NCI-H146 (cell line): ENCODE results near the gene COL9A2.

Source experiments
- DNase-seq: peaks from one replicate; lab custom pipeline; 2025; lab: John Stamatoyannopoulos, UW

Gene COL9A2

GRCh38 chr1:40318476-40318875, 1.4 kb upstream of the COL9A2 start:
- no peak for DNase-seq

- no peak for DNase-seq
Observed at GRCh38 chr1:40317394-40318074, 448 bp upstream of the COL9A2 start.

- peak; percentile 31 for DNase-seq
Observed at GRCh38 chr1:40315795-40316594, 1.1 kb downstream of the COL9A2 start.

GRCh38 chr1:40315239-40315794, 1.8 kb downstream of the COL9A2 start:
- peak; percentile 65 for DNase-seq

- peak; percentile 41 for DNase-seq
Observed at GRCh38 chr1:40314721-40315238, 2.3 kb downstream of the COL9A2 start.

GRCh38 chr1:40313958-40314720, 2.9 kb downstream of the COL9A2 start:
- no peak for DNase-seq

GRCh38 chr1:40313329-40313957, 3.6 kb downstream of the COL9A2 start:
- no peak for DNase-seq

GRCh38 chr1:40312238-40313205, 4.6 kb downstream of the COL9A2 start:
- peak; percentile 5 for DNase-seq

- DNase-seq = no peak
Observed at GRCh38 chr1:40311692-40312091, 5.4 kb downstream of the COL9A2 start.

- no peak for DNase-seq
Observed at GRCh38 chr1:40310983-40311642, 6.0 kb downstream of the COL9A2 start.

- DNase-seq = no peak
Observed at GRCh38 chr1:40310129-40310461, 7.0 kb downstream of the COL9A2 start.

- no peak for DNase-seq
Observed at GRCh38 chr1:40309374-40310128, 7.5 kb downstream of the COL9A2 start.

- no peak for DNase-seq
Observed at GRCh38 chr1:40308036-40308727, 8.9 kb downstream of the COL9A2 start.

- no peak for DNase-seq
Observed at GRCh38 chr1:40307186-40307585, 9.9 kb downstream of the COL9A2 start.

GRCh38 chr1:40306296-40306695, 10.8 kb downstream of the COL9A2 start:
- no peak for DNase-seq

GRCh38 chr1:40305871-40306270, 11.2 kb downstream of the COL9A2 start:
- DNase-seq = no peak

- DNase-seq = no peak
Observed at GRCh38 chr1:40305451-40305850, 11.6 kb downstream of the COL9A2 start.

GRCh38 chr1:40303790-40304189, 13.3 kb downstream of the COL9A2 start:
- no peak for DNase-seq
